ENCODE results near the gene KLHDC2.

DNA sequence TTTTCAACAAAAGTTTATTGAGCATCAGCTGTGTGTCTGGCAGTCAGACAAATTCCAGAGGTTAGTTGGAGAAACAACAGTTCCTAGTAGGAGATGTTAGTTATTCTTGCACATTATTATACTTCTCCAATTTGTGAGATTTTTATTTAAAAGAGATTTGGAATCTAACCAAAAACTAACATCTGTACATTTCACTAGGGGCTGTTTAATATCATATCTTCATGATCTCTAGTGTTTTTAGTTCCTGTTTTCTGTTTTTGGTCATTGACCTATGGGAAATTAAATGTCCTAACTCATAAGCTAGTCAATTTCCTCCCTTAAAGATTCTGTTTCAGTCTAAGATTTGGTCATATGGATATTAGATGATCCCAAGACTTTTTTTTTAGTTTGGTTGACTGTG lies 34.1 kb upstream of the KLHDC2 start:
- TF ChIP-seq, protein P1, sequence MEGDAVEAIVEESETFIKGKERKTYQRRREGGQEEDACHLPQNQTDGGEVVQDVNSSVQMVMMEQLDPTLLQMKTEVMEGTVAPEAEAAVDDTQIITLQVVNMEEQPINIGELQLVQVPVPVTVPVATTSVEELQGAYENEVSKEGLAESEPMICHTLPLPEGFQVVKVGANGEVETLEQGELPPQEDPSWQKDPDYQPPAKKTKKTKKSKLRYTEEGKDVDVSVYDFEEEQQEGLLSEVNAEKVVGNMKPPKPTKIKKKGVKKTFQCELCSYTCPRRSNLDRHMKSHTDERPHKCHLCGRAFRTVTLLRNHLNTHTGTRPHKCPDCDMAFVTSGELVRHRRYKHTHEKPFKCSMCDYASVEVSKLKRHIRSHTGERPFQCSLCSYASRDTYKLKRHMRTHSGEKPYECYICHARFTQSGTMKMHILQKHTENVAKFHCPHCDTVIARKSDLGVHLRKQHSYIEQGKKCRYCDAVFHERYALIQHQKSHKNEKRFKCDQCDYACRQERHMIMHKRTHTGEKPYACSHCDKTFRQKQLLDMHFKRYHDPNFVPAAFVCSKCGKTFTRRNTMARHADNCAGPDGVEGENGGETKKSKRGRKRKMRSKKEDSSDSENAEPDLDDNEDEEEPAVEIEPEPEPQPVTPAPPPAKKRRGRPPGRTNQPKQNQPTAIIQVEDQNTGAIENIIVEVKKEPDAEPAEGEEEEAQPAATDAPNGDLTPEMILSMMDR (IDR thresholded peaks at IDR 0.05) = no peak
- TF ChIP-seq POLR2AphosphoS5 (IDR thresholded peaks at IDR 0.05) = no peak

Measured in prostate gland (tissue), 2 donors.